ENCODE measurements around the gene MARCHF7. TPM values are rescaled to one million over a fixed set of nuclear protein-coding genes. Genes with fewer than 3 reads are reported as not detected.

MARCHF7 gene
- total and polyA plus RNA-seq, 2 of the 13 experiments (the other 11 are each of a cell fraction or from before 2014, with no cell fraction given): 32.8 to 88.5 TPM

GRCh38 chr2:159728629-159729028 is 16.3 kb downstream of the MARCHF7 start:
- TF ChIP-seq SP1 (IDR thresholded peaks at IDR 0.05) (no peak), SP1 (CRISPR knock-in tag; IDR thresholded peaks at IDR 0.05) (no peak)
- BruUV-seq (replicated peaks): no TSS peak
- ChIA-PET POLR2A (interaction anchor here (1.1 kb wide), 1 partner anchor 16 kb away, joined by 3 read pairs; the partner anchor contains the start of gene MARCHF7), CTCF (ENCODE audit: low intra/inter-chr PET ratio, low total read pairs) (no interaction called here)
- H3K4me3 ChIP-seq (replicated peaks in 1 of 3; ENCODE audit: insufficient read depth in 1 of 3, low read depth in 2 of 3, low read length in 3 of 3): no peak overlapping the region
- intact Hi-C loops (cut with micrococcal nuclease; ENCODE audit: unreplicated experiment) (no loop called here), in situ Hi-C loops (cut with HindIII; ENCODE audit: extremely low pct_ligation_motif_present, low pct_unique_long_range_greater_than_20kb) (no loop called here)
- 79% methylated on average over 3 of the region's 3 CpGs for WGBS (ENCODE audit: low lambda C conversion rate)
- H2AFZ ChIP-seq (ENCODE audit: low read length): no peak overlapping the region
- H3K79me2 ChIP-seq (ENCODE audit: insufficient read depth, low read length): peaks cover 86% of the 10 kb centered on the region
- H3K36me3 ChIP-seq (replicated peaks in 1 of 2; ENCODE audit: control insufficient read depth in 1 of 2, insufficient read depth in 2 of 2, low read length in 2 of 2): peaks cover 9 to 45% of the 10 kb centered on the region in 2 experiments
- no peak for DNase-seq (ENCODE audit: low spot score)
- no peak overlapping the region for H3K9ac ChIP-seq (ENCODE audit: insufficient read depth, low read depth, low read length)
- no peaks in the 10 kb centered on the region for H3K4me1 ChIP-seq (ENCODE audit: insufficient read depth, low read length)
- no peak for ATAC-seq
- no peak for FAIRE-seq
- no peaks in the 10 kb centered on the region for H3K27me3 ChIP-seq (ENCODE audit: control insufficient read depth in 1 of 2, insufficient read depth in 2 of 2, low read length in 2 of 2)
- no peak overlapping the region for H3K4me2 ChIP-seq (ENCODE audit: low read depth, low read length)
- H3K27ac ChIP-seq (ENCODE audit: extremely low read length, insufficient read depth, low read length): no peak overlapping the region
- no peaks in the 10 kb centered on the region for H3K9me3 ChIP-seq (ENCODE audit: low read length)
- H4K20me1 ChIP-seq (ENCODE audit: insufficient read depth, low read length): peaks cover 56% of the 10 kb centered on the region

DNA sequence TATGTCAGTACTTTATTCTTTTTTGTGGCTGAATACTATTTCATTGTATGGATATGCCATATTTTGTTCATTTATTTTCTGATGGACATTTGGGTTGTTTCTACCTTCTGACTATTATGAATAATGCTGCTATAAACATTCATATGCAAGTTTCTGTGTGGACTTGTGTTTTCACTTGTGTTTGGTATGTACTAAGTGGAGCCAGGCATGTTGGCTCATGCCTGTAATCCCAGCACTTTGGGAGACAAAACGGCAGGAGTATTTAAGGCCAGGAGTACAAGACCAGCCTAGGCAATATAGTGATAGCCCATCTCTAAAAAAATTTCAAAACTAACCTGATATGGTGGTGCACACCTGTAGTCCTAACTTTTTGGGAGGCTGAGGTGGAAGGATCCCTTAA is 23.3 kb downstream of the MARCHF7 start:
- no peak overlapping the region for H3K4me2 ChIP-seq (ENCODE audit: low read depth, low read length)
- H3K4me1 ChIP-seq (ENCODE audit: insufficient read depth, low read length): no peaks in the 10 kb centered on the region
- no peak overlapping the region for H3K4me3 ChIP-seq (replicated peaks in 1 of 3; ENCODE audit: insufficient read depth in 1 of 3, low read depth in 2 of 3, low read length in 3 of 3)
- FAIRE-seq (no peak), DNase-seq (ENCODE audit: low spot score) (no peak), ATAC-seq (no peak)
- no peaks in the 10 kb centered on the region for H3K27me3 ChIP-seq (ENCODE audit: control insufficient read depth in 1 of 2, insufficient read depth in 2 of 2, low read length in 2 of 2)
- H4K20me1 ChIP-seq (ENCODE audit: insufficient read depth, low read length): peaks cover 43% of the 10 kb centered on the region
- in situ Hi-C loops (cut with HindIII; ENCODE audit: extremely low pct_ligation_motif_present, low pct_unique_long_range_greater_than_20kb): no loop called here
- no peak overlapping the region for H2AFZ ChIP-seq (ENCODE audit: low read length)
- no peak overlapping the region for H3K9ac ChIP-seq (ENCODE audit: insufficient read depth, low read depth, low read length)
- H3K9me3 ChIP-seq (ENCODE audit: low read length): no peaks in the 10 kb centered on the region
- intact Hi-C loops (cut with micrococcal nuclease; ENCODE audit: unreplicated experiment): no loop called here
- no TSS peak for BruUV-seq (replicated peaks)
- ChIA-PET POLR2A (interaction anchor here (2.1 kb wide), 1 partner anchor 24 kb away, joined by 5 read pairs; the partner anchor contains the start of gene MARCHF7), CTCF (ENCODE audit: low intra/inter-chr PET ratio, low total read pairs) (no interaction called here)
- H3K36me3 ChIP-seq (replicated peaks in 1 of 2; ENCODE audit: control insufficient read depth in 1 of 2, insufficient read depth in 2 of 2, low read length in 2 of 2): peaks cover 42 to 82% of the 10 kb centered on the region in 2 experiments
- H3K27ac ChIP-seq (ENCODE audit: extremely low read length, insufficient read depth, low read length): no peak overlapping the region
- TF ChIP-seq, protein P1, sequence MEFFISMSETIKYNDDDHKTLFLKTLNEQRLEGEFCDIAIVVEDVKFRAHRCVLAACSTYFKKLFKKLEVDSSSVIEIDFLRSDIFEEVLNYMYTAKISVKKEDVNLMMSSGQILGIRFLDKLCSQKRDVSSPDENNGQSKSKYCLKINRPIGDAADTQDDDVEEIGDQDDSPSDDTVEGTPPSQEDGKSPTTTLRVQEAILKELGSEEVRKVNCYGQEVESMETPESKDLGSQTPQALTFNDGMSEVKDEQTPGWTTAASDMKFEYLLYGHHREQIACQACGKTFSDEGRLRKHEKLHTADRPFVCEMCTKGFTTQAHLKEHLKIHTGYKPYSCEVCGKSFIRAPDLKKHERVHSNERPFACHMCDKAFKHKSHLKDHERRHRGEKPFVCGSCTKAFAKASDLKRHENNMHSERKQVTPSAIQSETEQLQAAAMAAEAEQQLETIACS (CRISPR knock-in tag; IDR thresholded peaks at IDR 0.05): 0 out of 2 replicates have a peak, but pooled peaks have one; percentile 12
- TF ChIP-seq POLR2G (IDR thresholded peaks at IDR 0.05; ENCODE audit: low read depth, low read length) (no peak), NFE2 (CRISPR knock-in tag; IDR thresholded peaks at IDR 0.05) (no peak)
- WGBS (ENCODE audit: low lambda C conversion rate): 89% methylated on average over 1 of the region's 1 CpG
- H3K79me2 ChIP-seq (ENCODE audit: insufficient read depth, low read length): peaks cover 78% of the 10 kb centered on the region
